Stomach (tissue), 4 donors: ENCODE results near the gene TBC1D2.

Experiments used
- EP300 ChIP-seq: sonication (generic); formaldehyde crosslinking; IDR thresholded peaks from one replicate; pipeline ENCODE4 v1.6.1; 2017; ENCODE audit warnings: antibody characterized with exemption
- POLR2A ChIP-seq, 4 donors: fragments of 450-650 bp; IDR thresholded peaks; one replicate each; pipeline ENCODE4 v1.6.1; 2016; ENCODE audit warnings: antibody characterized with exemption in 4 of 4, control low read depth in 2 of 4, mild to moderate bottlenecking in 1 of 4, moderate library complexity in 1 of 4
- POLR2AphosphoS5 ChIP-seq, 3 donors: sonication (generic); formaldehyde crosslinking; IDR thresholded peaks; one replicate each; pipeline ENCODE4 v1.6.1; 2016; ENCODE audit warnings: antibody characterized with exemption in 3 of 3
- TF ChIP-seq, protein P1 (sequence below), 7 experiments: fragments of 450-650 bp in 4 of 7; fragments of 200-600 bp in 3 of 7; sonication (generic) in 3 of 7; IDR thresholded peaks; one replicate each; pipeline ENCODE4 v1.5.1; 2016 to 2019; ENCODE audit warnings: antibody characterized with exemption in 7 of 7, control low read depth in 2 of 7, mild to moderate bottlenecking in 1 of 7

DNA sequence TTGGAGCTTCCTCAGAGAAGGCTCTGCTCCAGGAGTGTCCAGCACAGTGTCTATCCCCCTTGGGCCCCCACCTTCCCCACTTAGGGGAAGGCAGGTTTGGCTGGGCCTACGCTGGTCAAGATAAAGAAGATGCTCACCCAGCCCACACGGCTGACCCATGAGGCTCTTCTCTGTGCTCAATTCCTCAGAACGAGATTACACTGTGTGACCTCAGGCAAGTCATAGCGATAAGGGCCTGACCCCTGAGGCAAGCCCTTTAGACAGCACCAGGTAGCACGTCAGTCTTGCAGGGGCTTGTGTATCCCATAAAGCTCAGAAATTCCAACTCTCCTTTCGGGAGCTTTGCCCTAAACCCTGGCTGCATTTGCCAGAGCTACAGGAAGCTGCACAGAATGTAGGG is 95.7 kb downstream of the TBC1D2 start:
- TF ChIP-seq, protein P1, sequence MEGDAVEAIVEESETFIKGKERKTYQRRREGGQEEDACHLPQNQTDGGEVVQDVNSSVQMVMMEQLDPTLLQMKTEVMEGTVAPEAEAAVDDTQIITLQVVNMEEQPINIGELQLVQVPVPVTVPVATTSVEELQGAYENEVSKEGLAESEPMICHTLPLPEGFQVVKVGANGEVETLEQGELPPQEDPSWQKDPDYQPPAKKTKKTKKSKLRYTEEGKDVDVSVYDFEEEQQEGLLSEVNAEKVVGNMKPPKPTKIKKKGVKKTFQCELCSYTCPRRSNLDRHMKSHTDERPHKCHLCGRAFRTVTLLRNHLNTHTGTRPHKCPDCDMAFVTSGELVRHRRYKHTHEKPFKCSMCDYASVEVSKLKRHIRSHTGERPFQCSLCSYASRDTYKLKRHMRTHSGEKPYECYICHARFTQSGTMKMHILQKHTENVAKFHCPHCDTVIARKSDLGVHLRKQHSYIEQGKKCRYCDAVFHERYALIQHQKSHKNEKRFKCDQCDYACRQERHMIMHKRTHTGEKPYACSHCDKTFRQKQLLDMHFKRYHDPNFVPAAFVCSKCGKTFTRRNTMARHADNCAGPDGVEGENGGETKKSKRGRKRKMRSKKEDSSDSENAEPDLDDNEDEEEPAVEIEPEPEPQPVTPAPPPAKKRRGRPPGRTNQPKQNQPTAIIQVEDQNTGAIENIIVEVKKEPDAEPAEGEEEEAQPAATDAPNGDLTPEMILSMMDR (IDR thresholded peaks at IDR 0.05), result no peak
- TF ChIP-seq POLR2A (IDR thresholded peaks at IDR 0.05) (no peak), EP300 (no peak), POLR2AphosphoS5 (IDR thresholded peaks at IDR 0.05) (no peak)
